Skeletal muscle cell (primary cell): ENCODE data around the gene ITPK1.
A peak's percentile ranks its signal among the peaks of the same experiment; 100 is the strongest.

ENCODE experiments used
- DNase-seq: peaks from one replicate; pipeline ENCODE4 v3.0.0-alpha.2; 2010; ENCODE audit warnings: low read depth
- H3K4me3 ChIP-seq: 2 replicates; pipeline ENCODE4 v1.5.1; 2011; ENCODE audit warnings: low read depth, mild to moderate bottlenecking, control low read depth, low read length, moderate library complexity

Gene ITPK1

DNA sequence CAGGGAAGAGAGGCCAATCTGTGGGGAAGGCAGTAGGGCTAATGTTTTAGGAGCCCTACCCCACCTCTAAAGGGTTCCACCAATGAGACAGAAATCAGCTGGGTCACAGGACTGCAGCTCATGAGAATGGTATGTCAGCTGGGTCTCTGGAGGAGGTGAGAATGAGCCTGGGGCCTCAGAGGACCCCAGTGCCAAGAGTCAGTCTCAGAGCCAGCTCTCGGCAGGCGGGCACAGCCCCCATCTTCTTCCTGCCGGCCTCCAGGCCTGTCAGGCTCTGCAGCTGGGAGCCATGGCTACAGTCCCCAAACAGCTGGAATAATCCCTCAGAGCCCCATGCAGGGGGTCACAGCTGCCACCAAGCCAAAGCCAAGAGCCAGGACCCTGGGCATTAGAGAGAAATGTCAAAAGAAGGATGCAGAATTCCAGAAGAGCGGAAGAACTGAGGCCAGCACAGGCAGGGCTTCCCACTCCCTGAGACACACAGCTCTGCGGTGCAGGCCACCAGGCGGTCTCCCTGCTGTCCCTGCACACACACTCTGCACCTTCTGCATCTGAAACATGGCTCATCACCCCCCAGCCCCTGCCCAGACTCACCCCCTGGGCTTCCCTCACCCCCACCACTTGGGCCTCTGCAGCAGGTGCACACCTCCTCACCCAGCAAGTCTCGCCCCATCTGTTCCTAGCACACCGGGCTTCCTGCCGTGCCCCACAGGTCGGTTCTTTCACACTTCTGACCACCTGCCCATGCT, 26.0 kb downstream of the ITPK1 start:
- no peak overlapping the region for H3K4me3 ChIP-seq
- DNase-seq: no peak

DNA sequence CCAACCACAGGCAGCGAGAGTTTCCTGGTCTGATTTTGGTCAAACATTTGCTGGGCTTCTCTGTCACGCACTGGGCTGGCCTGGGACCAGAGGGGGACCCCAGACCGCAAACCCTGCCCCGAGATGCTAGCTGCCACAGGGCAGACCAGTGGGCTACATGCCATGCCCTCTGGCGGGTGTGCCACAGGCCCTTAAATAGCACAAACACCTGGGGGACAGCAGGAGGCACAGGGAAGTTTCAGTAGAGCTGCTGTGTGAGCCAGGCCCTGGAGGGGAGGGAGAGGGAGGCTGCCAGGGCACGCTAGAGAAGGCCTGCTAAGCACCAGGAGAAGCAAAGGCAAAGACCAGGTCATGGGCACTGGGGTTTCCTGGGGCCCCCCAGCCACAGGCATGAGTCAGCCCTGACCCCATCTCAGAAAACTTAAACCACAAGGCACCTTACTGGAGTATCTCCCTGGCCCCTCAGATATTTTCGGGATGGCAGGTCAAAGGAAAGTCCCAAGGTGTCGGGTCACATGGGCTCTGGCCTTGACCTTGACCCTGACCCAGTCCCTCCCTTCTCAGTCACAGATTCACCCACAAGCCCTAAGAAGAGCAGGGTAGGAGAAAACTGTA, 29.2 kb downstream of the ITPK1 start:
- no peak overlapping the region for H3K4me3 ChIP-seq

DNA sequence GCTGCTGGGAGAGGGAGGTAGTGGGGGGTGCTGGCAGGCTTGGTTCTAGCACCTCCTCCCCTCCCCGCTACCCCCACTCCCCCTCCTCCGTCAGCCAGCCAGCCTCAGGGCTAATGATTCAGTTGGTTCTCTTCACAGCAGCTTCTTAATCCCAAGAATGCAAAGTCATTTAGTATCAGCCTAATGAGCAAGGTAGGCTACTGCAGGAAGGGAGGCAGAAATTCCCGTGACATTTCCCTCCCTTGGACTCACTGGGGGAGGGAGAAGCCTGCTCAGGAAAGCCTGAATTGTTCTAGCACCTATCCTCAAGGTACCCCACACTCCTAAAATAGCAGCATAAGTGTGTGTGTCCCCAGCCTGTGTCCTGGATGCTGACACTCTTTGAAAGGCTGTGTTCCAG, 29.8 kb downstream of the ITPK1 start:
- DNase-seq: no peak

More for the DNA sequence above, 29.2 kb downstream of the ITPK1 start:
- DNase-seq: no peak

DNA sequence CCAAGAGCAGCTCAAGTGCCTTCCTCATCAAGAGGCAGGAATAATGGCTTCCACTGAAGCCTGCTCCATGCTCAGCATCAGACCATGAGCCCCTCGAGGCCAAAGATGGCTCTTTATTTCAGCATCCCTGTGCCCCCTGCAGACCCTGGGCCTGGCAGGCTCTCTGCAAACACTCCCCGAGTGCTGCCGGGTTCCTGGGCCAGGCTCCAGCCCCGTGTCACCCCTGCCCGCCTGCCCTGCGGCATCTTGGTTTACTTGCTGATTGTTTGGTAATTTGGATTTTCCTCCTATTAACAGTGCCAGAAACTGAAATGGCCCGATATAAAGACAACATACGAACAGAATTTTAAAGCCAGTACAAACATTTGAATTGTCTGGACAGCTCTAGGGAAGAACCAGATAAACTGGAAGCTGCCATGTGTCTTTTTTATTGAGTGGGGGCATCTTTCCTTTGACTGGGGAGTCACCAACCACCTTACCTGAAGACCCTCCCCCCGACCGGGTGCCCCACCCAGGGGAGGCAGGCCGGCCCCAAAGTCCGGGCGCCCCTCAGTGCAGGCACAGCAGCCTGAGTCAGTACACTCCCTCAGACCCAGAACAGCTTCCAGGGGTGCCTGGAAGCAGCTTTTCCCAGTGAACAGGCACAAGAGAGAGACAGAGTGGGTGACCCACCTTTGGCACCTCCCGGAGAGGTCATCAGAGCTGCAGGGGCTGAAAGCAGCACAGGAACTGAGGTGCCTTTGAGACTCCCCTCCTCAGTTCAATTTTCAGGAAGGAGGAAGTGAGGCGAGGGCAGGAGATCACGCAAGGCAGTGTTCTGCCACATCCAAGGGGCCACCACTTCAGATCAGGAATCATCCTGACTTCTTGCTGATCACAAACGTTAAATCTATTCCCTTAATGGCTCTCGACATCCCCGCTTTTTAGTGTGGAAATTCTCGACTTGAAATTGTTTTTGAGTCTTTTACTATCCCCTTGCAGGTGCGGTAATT, 30.6 kb downstream of the ITPK1 start:
- no peak overlapping the region for H3K4me3 ChIP-seq
- DNase-seq: no peak

More for the DNA sequence above, 29.8 kb downstream of the ITPK1 start:
- H3K4me3 ChIP-seq: no peak overlapping the region

DNA sequence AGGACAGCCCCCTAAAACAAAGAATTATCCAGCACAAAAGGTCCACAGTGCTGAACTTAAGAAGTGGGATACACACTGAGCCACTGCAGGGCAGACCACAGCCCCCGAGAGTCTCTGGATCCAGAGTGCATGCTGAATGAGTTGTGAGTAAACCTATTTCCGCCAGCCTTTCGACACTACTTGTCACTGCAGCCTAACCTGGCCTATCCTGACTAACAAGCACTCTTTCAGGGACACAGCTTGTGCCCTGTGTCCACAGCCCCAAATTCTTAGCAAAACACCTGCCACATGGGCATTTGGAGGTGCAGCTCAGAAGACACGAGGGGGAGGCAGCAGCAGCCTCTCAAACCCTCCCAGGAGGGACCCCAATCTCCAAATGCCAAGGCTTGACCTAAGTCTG, 31.3 kb downstream of the ITPK1 start:
- no peak for DNase-seq
- H3K4me3 ChIP-seq: no peak overlapping the region

DNA sequence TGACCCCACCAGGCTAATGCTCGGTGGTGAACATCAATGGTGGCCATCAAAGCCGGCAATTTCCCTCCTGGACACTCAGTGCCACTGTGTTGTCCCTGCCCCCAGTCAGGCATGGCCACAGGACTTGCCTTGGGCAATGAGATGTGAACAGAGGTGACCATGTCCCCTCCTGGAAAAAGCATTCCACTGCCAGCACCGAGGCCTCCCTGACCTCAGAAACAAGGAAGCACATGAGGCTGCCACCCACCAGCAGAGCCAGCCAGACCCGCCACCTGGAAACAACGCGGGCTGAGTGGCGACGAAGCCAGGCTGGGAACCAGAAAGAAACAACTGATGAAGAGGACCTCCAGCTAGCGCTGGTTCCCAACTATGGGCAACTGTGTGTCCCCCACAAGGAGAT, 31.8 kb downstream of the ITPK1 start:
- no peak for DNase-seq

DNA sequence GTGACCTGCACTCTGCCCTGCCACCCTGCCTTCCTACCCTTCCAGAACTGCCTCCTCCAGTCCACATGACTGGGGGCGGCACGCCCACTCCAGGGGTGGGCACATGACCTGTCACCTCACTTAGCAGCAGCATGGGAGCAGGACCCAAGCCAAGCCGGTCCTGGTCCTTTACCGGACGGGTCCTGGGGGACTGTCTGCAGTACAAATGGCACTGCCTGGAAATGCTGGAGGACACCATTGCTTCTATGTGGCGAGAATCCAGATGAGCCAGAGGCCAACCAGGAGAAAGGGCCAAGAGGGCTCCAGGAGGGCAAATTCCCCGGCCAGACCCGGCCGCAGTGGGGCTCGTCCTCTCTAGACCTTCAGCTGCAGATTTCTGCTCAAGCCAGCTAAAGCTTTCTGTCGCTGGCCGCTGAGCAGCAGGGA, 33.1 kb downstream of the ITPK1 start:
- H3K4me3 ChIP-seq: no peak overlapping the region
- DNase-seq: no peak

More for the DNA sequence above, 31.8 kb downstream of the ITPK1 start:
- H3K4me3 ChIP-seq: no peak overlapping the region

DNA sequence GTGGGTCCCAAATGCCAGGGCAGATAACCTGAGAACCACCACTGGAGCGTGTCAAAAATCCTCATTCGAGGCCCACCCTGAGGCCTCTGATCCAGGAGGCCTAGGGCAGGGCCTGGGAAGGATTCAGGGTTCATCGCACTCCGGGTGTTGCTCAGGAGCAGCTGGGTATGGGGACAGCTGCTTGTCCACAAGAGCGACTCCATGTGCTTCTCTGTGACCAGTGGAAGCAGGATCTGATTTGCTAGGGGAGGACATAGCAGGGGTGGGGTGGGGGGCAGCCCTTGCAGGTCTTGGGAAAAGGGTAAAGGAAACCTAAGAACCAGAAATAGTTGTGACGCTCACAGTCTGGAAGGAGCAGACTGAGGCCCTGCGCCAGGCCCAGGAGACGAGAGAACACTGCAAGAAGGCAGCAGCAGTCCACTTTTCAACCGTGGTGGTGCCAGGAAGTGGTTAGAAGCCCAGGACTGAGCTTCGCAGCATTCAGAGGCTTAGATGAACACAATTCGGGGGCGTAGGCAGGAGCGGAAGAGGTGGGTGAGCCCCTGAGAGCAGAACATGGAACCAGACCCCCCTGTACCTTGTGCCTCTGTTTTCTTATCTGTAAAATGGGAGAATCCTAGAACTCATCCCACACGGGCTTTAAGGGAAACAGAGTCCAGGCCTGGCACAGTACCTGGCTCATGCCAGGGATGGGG, 33.7 kb downstream of the ITPK1 start:
- no peak for DNase-seq
- H3K4me3 ChIP-seq: no peak overlapping the region

DNA sequence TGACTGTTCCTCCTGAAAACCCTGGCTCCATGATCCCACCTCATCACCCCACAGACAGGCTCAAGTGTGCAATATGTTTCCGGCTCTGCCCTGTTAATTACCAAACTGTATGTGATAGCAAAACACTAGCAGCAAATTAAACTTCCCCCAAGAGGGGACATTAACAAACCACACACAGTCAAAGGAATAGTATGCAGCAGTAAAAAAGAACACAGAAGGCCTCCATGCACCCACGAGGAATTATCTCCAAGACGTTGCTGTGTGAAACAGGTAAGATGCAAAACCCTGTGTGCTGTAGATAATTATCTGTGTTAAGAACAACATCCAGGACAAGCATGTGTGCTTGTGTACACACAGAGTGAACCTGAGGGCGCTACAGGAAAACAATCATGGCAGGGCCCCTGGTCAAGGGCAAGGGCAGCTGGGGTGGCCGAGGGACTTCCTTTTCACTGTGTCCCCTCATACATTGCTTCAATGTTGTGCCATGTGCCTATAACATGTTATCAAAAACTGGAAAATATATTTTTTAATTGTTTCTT, 35.8 kb downstream of the ITPK1 start:
- DNase-seq: no peak
- no peak overlapping the region for H3K4me3 ChIP-seq

DNA sequence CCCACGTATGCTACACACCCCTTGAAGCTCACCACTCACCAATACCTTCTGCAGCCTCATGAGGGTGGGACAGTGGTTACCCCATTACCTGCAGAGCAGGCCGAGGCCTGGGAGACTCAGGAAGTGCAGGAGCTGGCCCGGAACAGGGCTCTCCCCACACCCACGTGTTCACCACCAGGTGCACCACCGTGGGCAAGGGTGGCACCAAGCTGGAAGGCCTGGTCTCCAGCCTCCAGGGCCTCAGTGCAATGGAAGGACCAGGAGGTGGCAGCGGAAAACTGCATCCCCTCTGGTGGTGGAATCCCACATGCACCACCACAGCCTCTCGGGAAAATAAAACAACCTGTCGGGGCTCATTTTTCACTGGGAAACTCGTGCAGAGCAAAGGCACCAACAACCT, 36.4 kb downstream of the ITPK1 start:
- no peak for DNase-seq
- H3K4me3 ChIP-seq: no peak overlapping the region

DNA sequence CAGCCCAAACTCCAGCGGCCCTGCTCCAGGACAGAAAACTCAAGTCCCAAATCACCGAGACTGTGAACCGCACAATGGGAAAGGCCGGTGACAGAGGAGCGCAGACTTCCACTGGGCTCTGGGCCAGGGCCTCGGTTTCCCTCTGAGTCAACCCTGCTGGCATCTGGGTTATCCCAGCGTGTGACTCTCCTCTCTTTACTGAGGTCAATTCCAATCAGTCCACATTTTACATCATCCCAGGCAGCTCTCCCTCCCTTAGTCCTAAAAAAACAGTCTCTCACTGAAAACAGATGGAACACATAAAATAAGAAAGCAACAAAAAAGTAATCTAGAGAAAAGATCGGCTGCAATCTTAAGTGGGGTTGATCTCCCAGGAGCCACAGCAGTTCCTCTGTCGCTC, 36.9 kb downstream of the ITPK1 start:
- no peak overlapping the region for H3K4me3 ChIP-seq
- peak; percentile 48 for DNase-seq

DNA sequence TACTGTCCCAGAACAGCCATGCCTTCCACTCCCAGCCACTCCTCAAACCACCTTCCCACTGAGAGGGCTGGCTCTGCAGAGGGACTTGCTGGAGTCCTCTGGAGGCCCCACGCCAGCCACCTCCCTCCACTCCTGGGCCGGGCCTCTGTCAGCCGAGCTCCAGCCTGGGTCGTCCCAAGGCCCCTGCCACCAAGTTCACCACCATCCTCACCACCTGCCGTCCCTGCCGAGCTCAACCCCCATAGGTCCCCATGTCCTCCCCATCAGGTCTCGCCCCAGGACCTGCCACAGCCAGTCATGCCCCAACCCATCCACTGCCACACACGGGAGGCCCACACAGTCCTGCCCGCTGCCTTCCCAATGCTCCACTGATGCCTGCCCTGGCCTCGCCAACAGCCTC, 39.0 kb downstream of the ITPK1 start:
- H3K4me3 ChIP-seq: no peak overlapping the region
- no peak for DNase-seq

DNA sequence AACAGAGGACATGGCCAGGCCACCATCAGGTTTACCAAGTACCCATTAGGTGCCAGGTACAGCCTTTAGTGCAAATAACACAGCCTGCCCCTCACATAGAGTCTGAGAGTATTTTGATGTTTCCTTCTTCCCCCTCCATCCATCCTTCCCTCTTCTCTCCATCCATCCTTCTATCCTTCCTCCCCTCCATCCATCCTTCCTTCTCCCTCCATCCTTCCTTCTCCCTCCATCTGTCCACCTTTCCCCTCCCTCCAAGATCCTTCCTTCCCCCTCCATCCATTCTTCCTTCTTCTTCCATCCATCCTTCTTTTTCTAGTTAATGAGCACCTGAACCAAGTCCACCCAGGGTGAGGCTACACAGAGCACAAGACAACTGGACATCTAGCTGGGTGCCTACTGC, 39.8 kb downstream of the ITPK1 start:
- H3K4me3 ChIP-seq: no peak overlapping the region
- DNase-seq: no peak

DNA sequence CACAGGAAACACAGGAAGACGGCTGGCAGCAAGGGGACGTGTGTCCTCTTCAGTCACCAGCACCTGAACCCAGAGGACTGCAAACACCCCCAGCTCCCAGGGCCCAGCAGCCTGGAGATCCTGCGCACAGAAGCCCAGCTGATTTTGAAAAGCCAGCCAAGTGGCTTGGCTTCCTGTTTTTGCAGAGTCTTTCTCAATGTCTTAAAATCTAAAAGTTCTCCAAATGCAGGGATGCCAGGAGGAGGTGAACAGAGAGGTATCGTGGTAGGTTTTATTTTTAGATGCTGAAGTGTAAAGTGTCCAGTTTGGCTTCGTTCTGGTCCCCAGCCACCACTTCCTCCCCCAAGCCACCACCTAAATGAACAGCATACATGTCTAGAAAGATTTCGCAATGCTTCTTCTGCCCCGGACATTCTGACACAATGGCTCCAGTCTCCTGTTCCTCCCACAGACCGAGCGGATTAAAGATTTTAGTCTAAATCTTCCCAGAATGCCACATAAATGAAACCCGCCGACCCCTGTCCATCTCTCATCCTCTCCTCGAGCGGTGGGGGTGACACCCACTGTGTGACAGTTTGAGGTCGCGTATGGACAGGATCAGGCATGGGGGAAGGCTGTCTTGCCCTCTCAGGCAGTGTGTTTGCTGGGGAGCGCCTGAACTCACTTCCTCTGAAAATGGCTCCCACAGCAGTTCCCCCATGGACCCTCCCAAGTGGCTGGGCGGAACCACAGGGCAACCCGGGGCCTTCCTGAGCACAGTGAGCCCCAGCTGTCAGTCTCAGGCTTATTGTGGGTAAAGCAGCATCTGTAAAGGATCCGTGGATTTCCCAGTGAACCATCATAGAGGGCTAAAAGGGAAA, 41.6 kb downstream of the ITPK1 start:
- H3K4me3 ChIP-seq: no peak overlapping the region
- no peak for DNase-seq

DNA sequence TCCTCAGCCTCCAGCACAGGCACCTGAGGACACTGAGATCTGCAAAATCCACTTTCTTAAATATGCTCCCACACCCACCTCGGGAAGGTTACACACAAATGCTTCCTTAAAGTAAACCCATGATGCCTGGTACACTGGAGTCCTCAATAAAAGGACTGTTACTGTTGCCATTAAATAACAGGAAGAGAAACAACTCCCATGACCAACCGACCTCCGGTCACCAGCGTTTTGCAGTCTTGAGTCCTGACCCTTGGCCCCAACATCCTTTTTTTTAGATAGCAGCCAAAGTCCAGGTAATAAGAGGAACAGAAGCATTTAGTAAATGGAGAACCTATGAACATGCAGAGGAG, 42.4 kb downstream of the ITPK1 start:
- no peak for DNase-seq
- no peak overlapping the region for H3K4me3 ChIP-seq

DNA sequence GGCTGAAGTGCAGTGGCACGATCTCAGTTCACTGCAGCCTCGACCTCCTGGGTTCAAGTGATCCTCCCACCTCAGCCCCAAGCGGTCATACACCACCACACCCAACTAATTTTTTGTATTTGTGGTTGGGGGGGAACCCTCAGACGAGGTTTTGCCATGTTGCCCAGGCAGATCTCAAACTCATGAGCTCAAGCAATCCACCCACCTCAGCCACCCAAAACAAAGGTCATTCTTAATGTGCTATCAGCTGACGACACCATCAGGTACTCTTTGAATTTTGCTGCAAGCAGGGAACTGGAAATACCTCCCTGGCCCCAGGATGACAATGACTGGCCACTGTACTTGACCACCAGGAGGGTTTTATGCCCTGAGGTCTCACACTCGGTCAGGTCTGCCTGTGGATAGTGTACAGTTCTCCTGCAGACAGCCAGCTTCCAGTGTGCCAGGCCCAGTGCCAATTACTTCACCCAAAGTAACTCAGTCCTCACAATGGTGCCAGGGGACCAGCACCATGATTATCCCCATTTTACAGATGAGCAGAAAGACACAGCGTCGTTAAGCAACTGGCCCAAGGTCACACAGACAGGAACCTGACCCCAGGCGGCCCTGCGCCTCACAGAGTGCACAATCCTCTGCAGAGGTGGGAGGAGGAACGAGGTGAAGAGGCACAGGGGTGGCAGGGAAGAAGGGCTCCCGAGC, 42.9 kb downstream of the ITPK1 start:
- no peak for DNase-seq
- H3K4me3 ChIP-seq: no peak overlapping the region

DNA sequence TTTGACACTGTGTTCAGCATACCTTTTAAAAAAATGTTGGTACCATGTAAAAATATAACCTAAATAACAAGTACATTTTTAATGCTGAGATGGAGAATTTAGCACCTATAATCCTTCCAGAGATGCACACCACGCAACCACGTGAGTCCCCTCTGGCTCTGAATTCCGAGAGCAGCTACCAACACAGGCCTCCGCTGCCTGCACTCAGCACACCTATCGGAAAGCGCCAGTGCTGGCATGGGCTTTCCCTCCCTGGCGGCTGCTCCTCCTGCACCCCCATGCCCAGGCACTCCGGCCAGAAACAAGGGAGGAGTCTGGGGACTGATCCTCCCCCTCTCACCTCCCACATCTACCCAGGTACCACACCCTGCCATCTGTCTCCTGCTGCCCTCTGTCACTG, 47.0 kb downstream of the ITPK1 start:
- H3K4me3 ChIP-seq: no peak overlapping the region
- no peak for DNase-seq

DNA sequence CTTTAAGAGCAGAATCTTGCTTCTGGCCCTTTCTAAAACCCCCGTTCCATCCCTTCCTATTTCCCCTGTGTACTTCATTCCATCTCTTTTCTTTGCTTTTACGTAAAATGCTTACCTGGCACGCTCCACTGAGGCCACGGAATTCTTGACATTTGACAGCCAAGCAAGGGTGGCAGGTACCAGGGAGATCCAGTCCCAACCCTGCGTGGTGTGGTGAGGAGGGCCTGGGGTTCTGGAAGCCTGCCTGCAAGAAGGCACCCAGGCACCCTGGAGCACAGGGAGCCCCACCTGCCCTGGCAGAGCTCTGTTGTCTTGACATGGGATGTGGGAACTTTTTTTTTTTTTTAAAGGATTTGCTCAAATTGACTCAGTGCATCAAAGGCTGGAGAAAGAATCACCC, 48.6 kb downstream of the ITPK1 start:
- no peak overlapping the region for H3K4me3 ChIP-seq
- no peak for DNase-seq
